ENCODE measurements around the gene PHTF1.

Gene PHTF1

DNA sequence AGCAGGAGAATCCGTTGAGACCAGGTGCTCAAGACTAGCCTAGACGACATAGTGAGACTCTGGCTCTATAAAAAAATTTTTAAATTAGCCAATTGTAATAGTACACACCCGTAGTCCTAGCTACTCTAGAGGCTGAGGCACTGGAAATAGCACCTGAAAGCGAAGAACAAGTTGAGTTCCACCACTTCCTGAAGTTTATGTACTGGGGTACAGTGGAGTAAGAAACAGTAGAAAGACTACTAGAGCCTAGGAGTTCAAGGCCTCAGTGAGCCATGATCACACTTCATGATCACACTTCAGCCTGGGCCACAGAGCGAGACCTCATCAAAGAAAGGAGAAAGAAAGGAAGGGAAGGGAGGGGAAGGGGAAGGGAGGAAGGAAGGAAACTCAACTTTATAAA, 33.2 kb upstream of the PHTF1 start:
- TF ChIP-seq REST (IDR thresholded peaks at IDR 0.05; ENCODE audit: insufficient read depth in 1 of 2, low read depth in 2 of 2, low read length in 2 of 2) = no peak
- TF ChIP-seq POLR2AphosphoS5 (IDR thresholded peaks at IDR 0.05; ENCODE audit: low read depth, low read length) = no peak
- no peak for TF ChIP-seq SIN3A (IDR thresholded peaks at IDR 0.05; ENCODE audit: borderline replicate concordance, insufficient read depth, low read length)
- no peak for TF ChIP-seq FOXP2 (optimal IDR thresholded peaks at IDR 0.05; ENCODE audit: borderline replicate concordance, extremely low read depth, extremely low read length, insufficient read depth)
- no peak for TF ChIP-seq TAF1 (IDR thresholded peaks at IDR 0.05; ENCODE audit: borderline replicate concordance, insufficient read depth, low read length)

DNA sequence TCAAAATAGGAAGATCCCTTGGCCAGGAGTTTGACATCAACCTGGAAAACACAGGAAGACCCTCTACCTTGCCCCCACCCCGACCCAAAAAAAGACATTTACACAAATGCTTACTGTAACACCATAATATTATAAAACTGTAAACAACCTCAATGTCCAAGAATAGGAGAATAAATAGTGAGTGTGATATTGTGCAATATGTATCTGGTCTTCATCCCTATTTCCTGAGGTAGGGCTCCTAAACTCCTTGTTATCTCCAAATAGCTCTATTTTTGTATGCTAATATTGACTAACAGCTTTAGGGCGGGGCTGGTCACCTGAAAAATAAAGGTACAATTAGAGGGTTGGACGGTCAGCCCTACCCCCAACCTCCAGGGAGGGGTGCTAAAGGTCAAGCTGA, 29.5 kb upstream of the PHTF1 start:
- TF ChIP-seq TAF1 (IDR thresholded peaks at IDR 0.05; ENCODE audit: borderline replicate concordance, insufficient read depth, low read length) (no peak), REST (IDR thresholded peaks at IDR 0.05; ENCODE audit: insufficient read depth in 1 of 2, low read depth in 2 of 2, low read length in 2 of 2) (no peak), FOXP2 (optimal IDR thresholded peaks at IDR 0.05; ENCODE audit: borderline replicate concordance, extremely low read depth, extremely low read length, insufficient read depth) (no peak), SIN3A (IDR thresholded peaks at IDR 0.05; ENCODE audit: borderline replicate concordance, insufficient read depth, low read length) (no peak), POLR2AphosphoS5 (IDR thresholded peaks at IDR 0.05; ENCODE audit: low read depth, low read length) (no peak)

DNA sequence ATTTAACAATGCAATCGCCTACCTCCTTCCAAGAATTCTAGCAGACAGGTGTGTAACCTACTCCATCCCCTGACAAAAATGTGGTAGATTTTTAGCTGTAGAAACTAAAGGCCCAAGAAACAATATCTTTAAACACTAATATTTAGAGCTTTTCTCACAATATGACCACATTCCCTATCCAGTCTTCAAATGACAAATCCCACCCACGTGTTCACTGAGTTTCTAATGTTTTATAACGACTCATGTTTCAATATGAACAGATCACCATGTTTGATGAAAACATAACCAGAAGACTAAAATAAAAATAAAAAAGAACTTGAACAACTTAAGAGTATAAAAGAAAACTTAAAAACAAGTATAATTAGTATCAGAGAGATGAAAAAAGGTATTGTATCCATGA, 28.4 kb upstream of the PHTF1 start:
- TF ChIP-seq FOXP2 (optimal IDR thresholded peaks at IDR 0.05; ENCODE audit: borderline replicate concordance, extremely low read depth, extremely low read length, insufficient read depth) = no peak
- no peak for TF ChIP-seq TAF1 (IDR thresholded peaks at IDR 0.05; ENCODE audit: borderline replicate concordance, insufficient read depth, low read length)
- no peak for TF ChIP-seq REST (IDR thresholded peaks at IDR 0.05; ENCODE audit: insufficient read depth in 1 of 2, low read depth in 2 of 2, low read length in 2 of 2)
- no peak for TF ChIP-seq POLR2AphosphoS5 (IDR thresholded peaks at IDR 0.05; ENCODE audit: low read depth, low read length)

DNA sequence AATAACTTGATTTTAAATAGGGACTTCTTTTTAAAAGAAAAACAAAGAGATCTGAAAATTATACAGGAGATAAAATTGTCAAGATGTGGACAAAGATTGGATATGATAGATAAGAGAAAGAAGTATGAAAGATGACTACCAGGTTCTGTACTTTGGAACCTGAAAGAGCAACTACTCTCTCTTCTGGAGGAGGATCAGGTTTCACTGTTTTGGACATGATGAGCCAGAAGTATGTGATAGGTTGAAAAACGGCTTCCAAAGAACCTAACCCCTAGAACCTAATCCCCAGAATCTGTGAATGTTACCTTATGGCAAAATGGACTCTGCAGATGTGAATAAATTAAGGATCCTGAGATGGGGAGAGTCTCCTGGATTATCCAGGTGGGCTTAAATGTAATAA, 26.8 kb upstream of the PHTF1 start:
- TF ChIP-seq POLR2AphosphoS5 (IDR thresholded peaks at IDR 0.05; ENCODE audit: low read depth, low read length) (no peak), SIN3A (IDR thresholded peaks at IDR 0.05; ENCODE audit: borderline replicate concordance, insufficient read depth, low read length) (no peak), FOXP2 (optimal IDR thresholded peaks at IDR 0.05; ENCODE audit: borderline replicate concordance, extremely low read depth, extremely low read length, insufficient read depth) (no peak), TAF1 (IDR thresholded peaks at IDR 0.05; ENCODE audit: borderline replicate concordance, insufficient read depth, low read length) (no peak), REST (IDR thresholded peaks at IDR 0.05; ENCODE audit: insufficient read depth in 1 of 2, low read depth in 2 of 2, low read length in 2 of 2) (no peak)
